Ovary (tissue), 9 donors: Measurements from ENCODE around the gene ZCWPW1. TPM values are rescaled to one million over a fixed set of nuclear protein-coding genes. Genes with fewer than 3 reads are reported as not detected.
"Not testable (repeated sequence)": the region's sequence is repeated elsewhere in the genome, so short reads cannot be mapped to it uniquely, and the experiment has no call there.

Experiments used
- DNase-seq, 5 donors: peaks; one replicate each; pipeline ENCODE4 v3.0.0-alpha.2; 2019 to 2020
- H3K27ac ChIP-seq, 2 donors: fragments of 200-600 bp; one replicate each; pipeline versions ENCODE4 v1.5.1 to v1.8.0; 2019 to 2022
- H3K27me3 ChIP-seq: fragments of 200-600 bp; one replicate; pipeline ENCODE4 v1.8.0; 2022
- H3K36me3 ChIP-seq: fragments of 200-600 bp; sonication (generic); one replicate; pipeline ENCODE4 v1.5.1; 2019
- H3K4me1 ChIP-seq: one replicate; pipeline ENCODE4 v1.8.1; 2013; ENCODE audit warnings: mild to moderate bottlenecking, moderate library complexity; ENCODE audit not compliant: insufficient read depth
- H3K4me3 ChIP-seq: fragments of 200-600 bp; sonication (generic); one replicate; pipeline ENCODE4 v1.5.1; 2017
- H3K9me3 ChIP-seq, 2 donors: fragments of 200-600 bp in 1 of 2; sonication (generic) in 1 of 2; one replicate each; pipeline versions ENCODE4 v1.5.1 to v1.8.1; 2013 to 2019; ENCODE audit warnings: mild to moderate bottlenecking in 1 of 2, moderate library complexity in 1 of 2
- EP300 ChIP-seq: sonication (generic); formaldehyde crosslinking; IDR thresholded peaks from one replicate; pipeline ENCODE4 v1.6.1; 2017; ENCODE audit warnings: antibody characterized with exemption
- POLR2A ChIP-seq: fragments of 450-650 bp; IDR thresholded peaks from one replicate; pipeline ENCODE4 v1.6.1; 2017; ENCODE audit warnings: antibody characterized with exemption, mild to moderate bottlenecking, moderate library complexity
- WGBS, 3 donors: extraction: QIAGEN DNeasy Blood & Tissue Kit in 1 of 3; methylation state at CpG; one replicate each; pipeline versions ENCODE4 v1.1.5 to v1.1.7; 2013 to 2017; 5-methylcytosine and 5-hydroxymethylcytosine counted together
- intact Hi-C, 4 donors: fragments of 100-400 bp; cut with DNase I; formaldehyde crosslinking; loops; one replicate each; pipeline versions ENCODE4 v1.11.0 to v1.15.1; 2022 to 2023
- polyA plus RNA-seq, 2 donors: library from polyadenylated mRNA; stranded (reverse); fragments of 200-250 nt in 1 of 2; fragments of 350-450 nt in 1 of 2; fragmentation: Illumina TruSeq in 1 of 2; extraction: RNeasy Lipid Tissue Mini Kit (QIAGEN cat#74804) in 1 of 2; gene quantifications; one replicate each; pipeline ENCODE4 v1.2.3, GENCODE V29; 2013 to 2014
- total RNA-seq, 7 donors: library from RNA; depleted of rRNA in 2 of 7; stranded (reverse); fragments of >200 nt in 2 of 7; fragmentation: NEBNext Ultra II Directional in 3 of 7; extraction: Animal tissue kit (Norgen Biotek cat#: 25700) in 3 of 7; gene quantifications; one replicate each; pipeline versions ENCODE4 v1.1.0 to v1.2.4, GENCODE V29; 2016 to 2023
- TF ChIP-seq, protein P1 (sequence below), 3 donors: fragments of 450-650 bp in 2 of 3; fragments of 200-600 bp in 1 of 3; IDR thresholded peaks; one replicate each; pipeline versions ENCODE4 v1.5.1 to v1.8.0; 2016 to 2022; ENCODE audit warnings: antibody characterized with exemption in 3 of 3, mild to moderate bottlenecking in 1 of 3
- donor health status: DM: no; HTN: no; CAD: no; lungs with moderate emphysema.
- donor health status: DM: no; HTN: no; CAD: no.
- donor health status: Bipolar disorder and iron deficiency.
- donor health status: DM: yes; HTN: yes; CAD: no.
- donor health status: DM: no; HTN: no; CAD: no.
- donor health status: DM: yes; HTN: yes; CAD: no.

The ZCWPW1 gene
- total and polyA plus RNA-seq, 9 donors, result 2.6 to 9.3 (median 6.2) TPM

- intact Hi-C loops, result loop anchor here in 2 of 4 donors (10.0 kb wide), 2 partner anchors 48 to 1052 kb away; no protein-coding TSS in a partner anchor
- H3K36me3 ChIP-seq, result no peaks in the 10 kb centered on the region
- TF ChIP-seq, protein P1, sequence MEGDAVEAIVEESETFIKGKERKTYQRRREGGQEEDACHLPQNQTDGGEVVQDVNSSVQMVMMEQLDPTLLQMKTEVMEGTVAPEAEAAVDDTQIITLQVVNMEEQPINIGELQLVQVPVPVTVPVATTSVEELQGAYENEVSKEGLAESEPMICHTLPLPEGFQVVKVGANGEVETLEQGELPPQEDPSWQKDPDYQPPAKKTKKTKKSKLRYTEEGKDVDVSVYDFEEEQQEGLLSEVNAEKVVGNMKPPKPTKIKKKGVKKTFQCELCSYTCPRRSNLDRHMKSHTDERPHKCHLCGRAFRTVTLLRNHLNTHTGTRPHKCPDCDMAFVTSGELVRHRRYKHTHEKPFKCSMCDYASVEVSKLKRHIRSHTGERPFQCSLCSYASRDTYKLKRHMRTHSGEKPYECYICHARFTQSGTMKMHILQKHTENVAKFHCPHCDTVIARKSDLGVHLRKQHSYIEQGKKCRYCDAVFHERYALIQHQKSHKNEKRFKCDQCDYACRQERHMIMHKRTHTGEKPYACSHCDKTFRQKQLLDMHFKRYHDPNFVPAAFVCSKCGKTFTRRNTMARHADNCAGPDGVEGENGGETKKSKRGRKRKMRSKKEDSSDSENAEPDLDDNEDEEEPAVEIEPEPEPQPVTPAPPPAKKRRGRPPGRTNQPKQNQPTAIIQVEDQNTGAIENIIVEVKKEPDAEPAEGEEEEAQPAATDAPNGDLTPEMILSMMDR (IDR thresholded peaks at IDR 0.05), result no peak
- TF ChIP-seq EP300 (no peak), POLR2A (no peak)
- H3K9me3 ChIP-seq, result no peaks in the 10 kb centered on the region
- no peaks in the 10 kb centered on the region for H3K4me1 ChIP-seq
- 85 to 93% (median 92%) methylated on average over 6 of the region's 6 CpGs for WGBS, 3 donors
- no peaks in the 10 kb centered on the region for H3K27me3 ChIP-seq
- DNase-seq, result no peak
- H3K27ac ChIP-seq, result no peak overlapping the region
- no peak overlapping the region for H3K4me3 ChIP-seq
Observed at GRCh38 chr7:100357131-100357561, 71.4 kb downstream of the ZCWPW1 start.

GRCh38 chr7:100356416-100357068, 72.0 kb downstream of the ZCWPW1 start:
- no peak overlapping the region for H3K4me3 ChIP-seq
- 91% methylated on average over 8 of the region's 8 CpGs for WGBS, 3 donors
- TF ChIP-seq, protein P1 (IDR thresholded peaks at IDR 0.05), result no peak
- TF ChIP-seq EP300 (no peak), POLR2A (no peak)
- no peak overlapping the region for H3K27ac ChIP-seq
- H3K4me1 ChIP-seq, result no peaks in the 10 kb centered on the region
- no peaks in the 10 kb centered on the region for H3K27me3 ChIP-seq
- intact Hi-C loops, result loop anchor here in 2 of 4 donors (10.0 kb wide), 2 partner anchors 48 to 1052 kb away; no protein-coding TSS in a partner anchor
- H3K36me3 ChIP-seq, result no peaks in the 10 kb centered on the region
- DNase-seq, result no peak
- H3K9me3 ChIP-seq, result no peaks in the 10 kb centered on the region

GRCh38 chr7:100353685-100354330, 74.7 kb downstream of the ZCWPW1 start:
- no peaks in the 10 kb centered on the region for H3K36me3 ChIP-seq
- no peak for TF ChIP-seq EP300
- TF ChIP-seq, protein P1 (IDR thresholded peaks at IDR 0.05), result no peak
- no peak for TF ChIP-seq POLR2A
- H3K27ac ChIP-seq, result no peak overlapping the region
- no peak for DNase-seq
- 86 to 90% (median 87%) methylated on average over 6 of the region's 6 CpGs for WGBS, 3 donors
- no peaks in the 10 kb centered on the region for H3K27me3 ChIP-seq
- no peaks in the 10 kb centered on the region for H3K4me1 ChIP-seq
- intact Hi-C loops, result loop anchor here in 2 of 4 donors (10.0 kb wide), 2 partner anchors 51 to 1049 kb away; no protein-coding TSS in a partner anchor
- H3K4me3 ChIP-seq, result no peak overlapping the region
- H3K9me3 ChIP-seq, result no peaks in the 10 kb centered on the region

DNA sequence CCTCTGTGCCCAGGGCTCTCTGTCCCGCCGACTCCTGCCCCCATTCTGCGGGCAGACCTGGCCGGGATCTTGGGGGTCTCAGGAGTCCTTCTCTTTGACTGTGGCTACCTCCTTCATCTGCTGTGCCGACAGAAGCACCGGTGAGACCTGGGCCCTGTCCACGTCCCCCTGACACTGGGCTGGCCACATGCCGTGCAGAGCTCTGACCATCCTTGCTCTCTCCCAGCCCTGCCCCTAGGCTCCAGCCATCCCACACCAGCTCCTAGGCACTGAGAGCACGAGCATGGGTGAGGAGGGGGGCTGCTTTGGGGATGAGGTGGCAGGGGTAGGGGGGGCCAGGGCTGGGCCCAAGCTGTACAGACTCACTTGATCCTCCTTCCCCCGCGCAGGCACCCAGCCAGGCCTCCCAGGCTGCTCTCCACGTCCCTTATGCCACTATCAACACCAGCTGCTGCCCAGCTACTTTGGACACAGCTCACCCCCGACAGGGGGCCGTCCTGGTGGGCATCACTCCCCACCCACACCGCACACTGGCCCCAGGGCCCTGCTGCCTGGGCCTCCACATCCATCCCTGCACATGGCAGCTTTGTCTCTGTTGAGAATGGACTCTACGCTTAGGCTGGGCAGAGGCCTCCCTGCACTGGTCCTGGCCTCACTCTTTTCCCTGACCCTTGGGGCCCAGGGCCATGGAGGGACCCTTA, 75.4 kb downstream of the ZCWPW1 start:
- Histone ChIP-seq H3K9me3 (no peaks in the 10 kb centered on the region), H3K27ac (no peak overlapping the region), H3K36me3 (no peaks in the 10 kb centered on the region), H3K4me3 (no peak overlapping the region), H3K27me3 (no peaks in the 10 kb centered on the region), H3K4me1 (peaks cover under 1% of the 10 kb centered on the region)
- WGBS, 3 donors, result 82 to 89% (median 85%) methylated on average over 13 to 16 of the region's 16 CpGs
- TF ChIP-seq POLR2A, result no peak
- TF ChIP-seq EP300, result no peak
- TF ChIP-seq, protein P1 (IDR thresholded peaks at IDR 0.05), result no peak
- intact Hi-C loops, result loop anchor here in 2 of 4 donors (10.0 kb wide), 2 partner anchors 52 to 1048 kb away; no protein-coding TSS in a partner anchor
- DNase-seq, result no peak

GRCh38 chr7:100352230-100352781, 76.2 kb downstream of the ZCWPW1 start:
- WGBS, 3 donors, result 86 to 92% (median 91%) methylated on average over 12 to 18 of the region's 18 CpGs
- H3K36me3 ChIP-seq, H3K27ac ChIP-seq: not testable (repeated sequence)

More at GRCh38 chr7:100352230-100352781, 76.2 kb downstream of the ZCWPW1 start:
- H3K27me3 ChIP-seq, H3K4me1 ChIP-seq, H3K4me3 ChIP-seq, H3K9me3 ChIP-seq, DNase-seq: not testable (repeated sequence)
- intact Hi-C loops, result loop anchor here in 2 of 4 donors (10.0 kb wide), 2 partner anchors 52 to 1048 kb away; no protein-coding TSS in a partner anchor
